BJ (cell line): Measurements from ENCODE around the gene KPNB1. TPM values are rescaled to one million over a fixed set of nuclear protein-coding genes. Genes with fewer than 3 reads are reported as not detected.
A peak's percentile ranks its signal among the peaks of the same experiment; 100 is the strongest.

Experiments used
- CTCF ChIA-PET: fragments of 350-600 bp; formaldehyde crosslinking; extraction: SDS; loops from one replicate; lab custom pipeline; 2021; ENCODE audit warnings: antibody characterized with exemption, inconsistent platforms; lab: Yijun Ruan, JAX
- POLR2A ChIA-PET: fragments of 300-600 bp; sonication (Branson Sonifier 250); formaldehyde crosslinking; extraction: SDS; loops from one replicate; lab custom pipeline; 2021; ENCODE audit warnings: antibody characterized with exemption; lab: Charles Lee
- DNase-seq: peaks from one replicate; pipeline ENCODE4 v3.0.0-alpha.2; 2011; ENCODE audit warnings: low read depth
- H3K27me3 ChIP-seq: 2 replicates; pipeline ENCODE4 v1.6.0; 2011; ENCODE audit warnings: low read length; ENCODE audit not compliant: control insufficient read depth, insufficient read depth
- H3K36me3 ChIP-seq: 2 replicates; pipeline ENCODE4 v1.5.1; 2011; ENCODE audit warnings: low read length; ENCODE audit not compliant: control insufficient read depth, insufficient read depth
- H3K4me3 ChIP-seq: 2 replicates; pipeline ENCODE4 v1.5.1; 2011; ENCODE audit warnings: low read depth, mild to moderate bottlenecking, control low read depth, low read length
- CTCF ChIP-seq: IDR thresholded peaks from 2 replicates; pipeline ENCODE4 v1.5.1; 2011; ENCODE audit warnings: low read depth, mild to moderate bottlenecking, control low read depth, inconsistent platforms, low read length, moderate library complexity; ENCODE audit not compliant: insufficient read depth
- polyA minus RNA-seq: library from RNA; depleted of rRNA, polyadenylated mRNA; stranded (reverse); fragments of >200 nt; gene quantifications from 2 replicates; pipeline ENCODE4 v1.2.3, GENCODE V29; 2011; rRNA and poly(A)+ RNA removed
- polyA plus RNA-seq: library from polyadenylated mRNA; depleted of rRNA; stranded (reverse); fragments of >200 nt; gene quantifications from 2 replicates; pipeline ENCODE4 v1.2.3, GENCODE V29; 2011; rRNA removed

KPNB1 gene
- polyA plus RNA-seq (171 and 184 TPM in 2 replicates), polyA minus RNA-seq (181 and 188 TPM in 2 replicates)

- peak within 1 kb of the TSS; percentile 94 for H3K4me3 ChIP-seq
- no peaks in the 10 kb centered on the region for H3K27me3 ChIP-seq
- peak; percentile 99 for DNase-seq
- H3K36me3 ChIP-seq = no peaks in the 10 kb centered on the region
- ChIA-PET CTCF (interaction anchor here (0.6 to 3.5 kb wide), 5 partner anchors 10 to 274 kb away, joined by 3 to 24 read pairs (median 4); no protein-coding TSS in a partner anchor), POLR2A (interaction anchor here (0.6 kb wide), 1 partner anchor 31 kb away, joined by 3 read pairs; no protein-coding TSS in a partner anchor)
- TF ChIP-seq CTCF = no peak
Measured at GRCh38 chr17:47649153-47649971, at the start of gene KPNB1. Gene KPNB1, plus strand, starts transcription at chr17:47649919. Its CDS starts 326 bp downstream, at chr17:47650245.

GRCh38 chr17:47603830-47604597 lies 45.7 kb upstream of the KPNB1 start:
- no peak for TF ChIP-seq CTCF
- CTCF ChIA-PET = interaction anchor here (5.9 kb wide), 1 partner anchor 11 kb away, joined by 34 read pairs; no protein-coding TSS in a partner anchor
- Histone ChIP-seq H3K36me3 (peaks cover 5% of the 10 kb centered on the region), H3K27me3 (no peaks in the 10 kb centered on the region), H3K4me3 (no peak overlapping the region)
- DNase-seq = no peak
- POLR2A ChIA-PET = interaction anchor here (0.6 kb wide), 1 partner anchor 18 kb away, joined by 3 read pairs; no protein-coding TSS in a partner anchor

GRCh38 chr17:47604598-47604927 lies 45.2 kb upstream of the KPNB1 start:
- no peak overlapping the region for H3K4me3 ChIP-seq
- DNase-seq = no peak
- no peaks in the 10 kb centered on the region for H3K27me3 ChIP-seq
- peaks cover 5% of the 10 kb centered on the region for H3K36me3 ChIP-seq
- CTCF ChIA-PET = interaction anchor here (5.9 kb wide), 1 partner anchor 10 kb away, joined by 34 read pairs; no protein-coding TSS in a partner anchor
- TF ChIP-seq CTCF = no peak
- POLR2A ChIA-PET = no interaction called here

GRCh38 chr17:47605011-47605410 lies 44.7 kb upstream of the KPNB1 start:
- TF ChIP-seq CTCF = no peak
- DNase-seq = no peak
- ChIA-PET CTCF (interaction anchor here (1.2 to 5.9 kb wide), 2 partner anchors 10 to 14 kb away, joined by 3 to 34 read pairs; no protein-coding TSS in a partner anchor), POLR2A (interaction anchor here (0.7 kb wide), 1 partner anchor 11 kb away, joined by 4 read pairs; no protein-coding TSS in a partner anchor)
- no peaks in the 10 kb centered on the region for H3K27me3 ChIP-seq
- H3K4me3 ChIP-seq = no peak overlapping the region
- peaks cover 5% of the 10 kb centered on the region for H3K36me3 ChIP-seq

GRCh38 chr17:47607481-47607880 lies 42.2 kb upstream of the KPNB1 start:
- Histone ChIP-seq H3K4me3 (no peak overlapping the region), H3K36me3 (peaks cover 5% of the 10 kb centered on the region), H3K27me3 (no peaks in the 10 kb centered on the region)
- TF ChIP-seq CTCF = no peak
- ChIA-PET POLR2A (interaction anchor here (0.6 kb wide), 1 partner anchor 349 kb away, joined by 5 read pairs; no protein-coding TSS in a partner anchor), CTCF (interaction anchor here (5.9 kb wide), 1 partner anchor 8 kb away, joined by 34 read pairs; no protein-coding TSS in a partner anchor)
- DNase-seq = no peak
